HL-60 (cell line): ENCODE measurements around the gene XRCC4.

Experiments
- GABPA ChIP-seq: IDR thresholded peaks from 2 replicates; pipeline ENCODE4 v1.6.1; 2012; ENCODE audit warnings: low read depth
- POLR2AphosphoS5 ChIP-seq: IDR thresholded peaks from 2 replicates; pipeline ENCODE4 v1.6.1; 2012; ENCODE audit warnings: low read depth
- SPI1 ChIP-seq: IDR thresholded peaks from 2 replicates; pipeline ENCODE4 v1.6.1; 2012; ENCODE audit warnings: low read depth, mild to moderate bottlenecking, borderline replicate concordance
- TF ChIP-seq, protein P1 (sequence below): IDR thresholded peaks from one replicate; pipeline ENCODE4 v1.5.1; 2011; ENCODE audit warnings: low read length, control low read depth, inconsistent platforms; ENCODE audit not compliant: insufficient read depth
- TF ChIP-seq, protein P2 (sequence below): IDR thresholded peaks from 2 replicates; pipeline ENCODE4 v1.6.1; 2012; ENCODE audit warnings: low read depth; ENCODE audit not compliant: insufficient replicate concordance

DNA sequence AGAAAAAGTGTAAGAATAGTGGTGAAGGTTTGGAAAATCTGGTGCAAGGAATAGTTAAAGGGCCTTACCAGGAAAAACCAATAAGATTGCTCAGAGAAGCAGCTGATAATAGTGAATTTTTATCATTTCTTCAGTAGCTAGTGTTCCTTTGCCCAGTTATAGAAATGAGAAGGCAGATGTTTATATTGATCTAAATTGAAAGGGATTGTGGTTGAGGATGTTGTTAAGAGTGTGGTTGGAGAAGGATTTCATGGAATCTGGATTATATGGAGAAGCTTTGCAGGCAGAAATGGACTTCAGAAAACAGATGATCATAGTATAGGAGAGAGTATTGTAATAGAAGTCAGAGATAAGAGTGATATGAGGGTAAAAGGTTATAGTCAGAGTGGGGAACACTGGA lies 102.6 kb downstream of the XRCC4 start:
- TF ChIP-seq, protein P1, sequence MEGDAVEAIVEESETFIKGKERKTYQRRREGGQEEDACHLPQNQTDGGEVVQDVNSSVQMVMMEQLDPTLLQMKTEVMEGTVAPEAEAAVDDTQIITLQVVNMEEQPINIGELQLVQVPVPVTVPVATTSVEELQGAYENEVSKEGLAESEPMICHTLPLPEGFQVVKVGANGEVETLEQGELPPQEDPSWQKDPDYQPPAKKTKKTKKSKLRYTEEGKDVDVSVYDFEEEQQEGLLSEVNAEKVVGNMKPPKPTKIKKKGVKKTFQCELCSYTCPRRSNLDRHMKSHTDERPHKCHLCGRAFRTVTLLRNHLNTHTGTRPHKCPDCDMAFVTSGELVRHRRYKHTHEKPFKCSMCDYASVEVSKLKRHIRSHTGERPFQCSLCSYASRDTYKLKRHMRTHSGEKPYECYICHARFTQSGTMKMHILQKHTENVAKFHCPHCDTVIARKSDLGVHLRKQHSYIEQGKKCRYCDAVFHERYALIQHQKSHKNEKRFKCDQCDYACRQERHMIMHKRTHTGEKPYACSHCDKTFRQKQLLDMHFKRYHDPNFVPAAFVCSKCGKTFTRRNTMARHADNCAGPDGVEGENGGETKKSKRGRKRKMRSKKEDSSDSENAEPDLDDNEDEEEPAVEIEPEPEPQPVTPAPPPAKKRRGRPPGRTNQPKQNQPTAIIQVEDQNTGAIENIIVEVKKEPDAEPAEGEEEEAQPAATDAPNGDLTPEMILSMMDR: no peak
- TF ChIP-seq POLR2AphosphoS5 (no peak), SPI1 (no peak), GABPA (no peak)
- TF ChIP-seq, protein P2, sequence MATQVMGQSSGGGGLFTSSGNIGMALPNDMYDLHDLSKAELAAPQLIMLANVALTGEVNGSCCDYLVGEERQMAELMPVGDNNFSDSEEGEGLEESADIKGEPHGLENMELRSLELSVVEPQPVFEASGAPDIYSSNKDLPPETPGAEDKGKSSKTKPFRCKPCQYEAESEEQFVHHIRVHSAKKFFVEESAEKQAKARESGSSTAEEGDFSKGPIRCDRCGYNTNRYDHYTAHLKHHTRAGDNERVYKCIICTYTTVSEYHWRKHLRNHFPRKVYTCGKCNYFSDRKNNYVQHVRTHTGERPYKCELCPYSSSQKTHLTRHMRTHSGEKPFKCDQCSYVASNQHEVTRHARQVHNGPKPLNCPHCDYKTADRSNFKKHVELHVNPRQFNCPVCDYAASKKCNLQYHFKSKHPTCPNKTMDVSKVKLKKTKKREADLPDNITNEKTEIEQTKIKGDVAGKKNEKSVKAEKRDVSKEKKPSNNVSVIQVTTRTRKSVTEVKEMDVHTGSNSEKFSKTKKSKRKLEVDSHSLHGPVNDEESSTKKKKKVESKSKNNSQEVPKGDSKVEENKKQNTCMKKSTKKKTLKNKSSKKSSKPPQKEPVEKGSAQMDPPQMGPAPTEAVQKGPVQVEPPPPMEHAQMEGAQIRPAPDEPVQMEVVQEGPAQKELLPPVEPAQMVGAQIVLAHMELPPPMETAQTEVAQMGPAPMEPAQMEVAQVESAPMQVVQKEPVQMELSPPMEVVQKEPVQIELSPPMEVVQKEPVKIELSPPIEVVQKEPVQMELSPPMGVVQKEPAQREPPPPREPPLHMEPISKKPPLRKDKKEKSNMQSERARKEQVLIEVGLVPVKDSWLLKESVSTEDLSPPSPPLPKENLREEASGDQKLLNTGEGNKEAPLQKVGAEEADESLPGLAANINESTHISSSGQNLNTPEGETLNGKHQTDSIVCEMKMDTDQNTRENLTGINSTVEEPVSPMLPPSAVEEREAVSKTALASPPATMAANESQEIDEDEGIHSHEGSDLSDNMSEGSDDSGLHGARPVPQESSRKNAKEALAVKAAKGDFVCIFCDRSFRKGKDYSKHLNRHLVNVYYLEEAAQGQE: no peak
